ENCODE data around the gene SELENOS.

DNA sequence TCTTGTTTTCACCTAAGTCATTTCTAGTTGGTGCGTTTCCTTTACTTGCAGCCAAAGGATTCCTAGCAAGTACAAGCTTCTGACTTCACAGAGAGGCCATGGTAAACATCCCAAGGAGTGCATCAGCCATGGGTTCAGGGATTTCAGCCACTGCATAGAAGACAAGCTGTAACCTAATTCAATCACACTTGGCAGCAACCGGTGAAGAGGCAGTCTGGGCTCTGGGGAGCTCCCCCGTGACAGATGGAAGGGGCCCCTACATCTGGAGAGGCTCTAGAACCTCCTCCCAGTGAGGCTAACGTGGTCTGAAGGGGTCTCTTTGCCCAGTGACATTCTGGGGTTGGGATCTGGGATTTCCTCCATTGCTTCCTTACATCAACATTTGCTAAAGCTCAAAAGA, 26.1 kb upstream of the SELENOS start:
- TF ChIP-seq POLR2A (IDR thresholded peaks at IDR 0.05) (no peak), POLR2AphosphoS5 (IDR thresholded peaks at IDR 0.05) (no peak)
- TF ChIP-seq, protein P1, sequence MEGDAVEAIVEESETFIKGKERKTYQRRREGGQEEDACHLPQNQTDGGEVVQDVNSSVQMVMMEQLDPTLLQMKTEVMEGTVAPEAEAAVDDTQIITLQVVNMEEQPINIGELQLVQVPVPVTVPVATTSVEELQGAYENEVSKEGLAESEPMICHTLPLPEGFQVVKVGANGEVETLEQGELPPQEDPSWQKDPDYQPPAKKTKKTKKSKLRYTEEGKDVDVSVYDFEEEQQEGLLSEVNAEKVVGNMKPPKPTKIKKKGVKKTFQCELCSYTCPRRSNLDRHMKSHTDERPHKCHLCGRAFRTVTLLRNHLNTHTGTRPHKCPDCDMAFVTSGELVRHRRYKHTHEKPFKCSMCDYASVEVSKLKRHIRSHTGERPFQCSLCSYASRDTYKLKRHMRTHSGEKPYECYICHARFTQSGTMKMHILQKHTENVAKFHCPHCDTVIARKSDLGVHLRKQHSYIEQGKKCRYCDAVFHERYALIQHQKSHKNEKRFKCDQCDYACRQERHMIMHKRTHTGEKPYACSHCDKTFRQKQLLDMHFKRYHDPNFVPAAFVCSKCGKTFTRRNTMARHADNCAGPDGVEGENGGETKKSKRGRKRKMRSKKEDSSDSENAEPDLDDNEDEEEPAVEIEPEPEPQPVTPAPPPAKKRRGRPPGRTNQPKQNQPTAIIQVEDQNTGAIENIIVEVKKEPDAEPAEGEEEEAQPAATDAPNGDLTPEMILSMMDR (IDR thresholded peaks at IDR 0.05): no peak
